ENCODE data around the gene ARID1B.

- no peak for TF ChIP-seq EZH2 (IDR thresholded peaks at IDR 0.05; ENCODE audit: borderline replicate concordance, low read length)
- TF ChIP-seq CTCF (IDR thresholded peaks at IDR 0.05; ENCODE audit: low read length), result no peak
Measured at GRCh38 chr6:157083343-157083742, 306.2 kb downstream of the ARID1B start.

All from OCI-LY1 (cell line).